Sciatic nerve (tissue), 1 donor: ENCODE measurements around the gene SDC3. TPM values are rescaled to one million over a fixed set of nuclear protein-coding genes. Genes with fewer than 3 reads are reported as not detected.

ENCODE experiments used
- total RNA-seq: library from RNA; stranded (reverse); fragmentation: NEBNext Ultra II Directional; extraction: Animal tissue kit (Norgen Biotek cat#: 25700); gene quantifications from one replicate; pipeline ENCODE4 v1.2.1, GENCODE V29; 2021
- donor health status: DM: no; HTN: no; CAD: no.

The SDC3 gene
- total RNA-seq, 1 donor from 2014 or later, result 84.9 TPM

Other genes with a start within 250 kb of the SDC3 start
- 0.18 TPM for gene MATN1, start 185.2 kb downstream of the SDC3 start, total RNA-seq
- 65.0 TPM for gene LAPTM5, start 151.0 kb downstream of the SDC3 start, total RNA-seq
- gene PUM1, start 157.0 kb upstream of the SDC3 start, total RNA-seq, result 144 TPM